Measurements from ENCODE around the gene C22orf23.
"Not testable (repeated sequence)": the region's sequence is repeated elsewhere in the genome, so short reads cannot be mapped to it uniquely, and the experiment has no call there.

Gene C22orf23

DNA sequence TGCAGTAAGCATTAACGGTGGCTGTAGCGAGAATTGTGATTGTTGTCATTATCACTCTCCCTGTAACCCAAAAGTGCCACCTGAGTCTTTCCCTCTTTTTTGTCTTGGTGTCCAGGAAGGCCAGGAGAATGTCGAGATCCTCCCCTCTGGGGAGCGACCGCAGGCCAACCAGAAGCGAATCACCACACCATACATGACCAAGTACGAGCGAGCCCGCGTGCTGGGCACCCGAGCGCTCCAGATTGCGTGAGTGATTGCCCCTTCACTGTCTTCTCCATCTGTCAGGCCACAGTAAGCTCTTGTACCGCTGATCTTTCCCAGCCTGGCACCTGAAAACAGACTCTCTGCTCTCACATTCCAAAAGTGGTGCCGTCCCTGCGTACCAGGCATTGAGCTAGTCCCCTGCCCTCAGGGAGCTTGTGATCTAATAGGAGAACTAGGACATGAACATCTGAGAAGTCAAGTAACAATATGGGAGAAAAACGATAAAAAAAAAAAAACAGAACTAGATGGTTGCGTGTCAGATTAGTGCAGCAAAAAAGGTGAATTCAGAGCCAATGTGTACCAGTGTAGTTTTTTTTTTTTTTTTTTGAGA, 5.9 kb upstream of the C22orf23 start:
- TF ChIP-seq, protein P1, sequence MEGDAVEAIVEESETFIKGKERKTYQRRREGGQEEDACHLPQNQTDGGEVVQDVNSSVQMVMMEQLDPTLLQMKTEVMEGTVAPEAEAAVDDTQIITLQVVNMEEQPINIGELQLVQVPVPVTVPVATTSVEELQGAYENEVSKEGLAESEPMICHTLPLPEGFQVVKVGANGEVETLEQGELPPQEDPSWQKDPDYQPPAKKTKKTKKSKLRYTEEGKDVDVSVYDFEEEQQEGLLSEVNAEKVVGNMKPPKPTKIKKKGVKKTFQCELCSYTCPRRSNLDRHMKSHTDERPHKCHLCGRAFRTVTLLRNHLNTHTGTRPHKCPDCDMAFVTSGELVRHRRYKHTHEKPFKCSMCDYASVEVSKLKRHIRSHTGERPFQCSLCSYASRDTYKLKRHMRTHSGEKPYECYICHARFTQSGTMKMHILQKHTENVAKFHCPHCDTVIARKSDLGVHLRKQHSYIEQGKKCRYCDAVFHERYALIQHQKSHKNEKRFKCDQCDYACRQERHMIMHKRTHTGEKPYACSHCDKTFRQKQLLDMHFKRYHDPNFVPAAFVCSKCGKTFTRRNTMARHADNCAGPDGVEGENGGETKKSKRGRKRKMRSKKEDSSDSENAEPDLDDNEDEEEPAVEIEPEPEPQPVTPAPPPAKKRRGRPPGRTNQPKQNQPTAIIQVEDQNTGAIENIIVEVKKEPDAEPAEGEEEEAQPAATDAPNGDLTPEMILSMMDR (IDR thresholded peaks at IDR 0.05; ENCODE audit: extremely low read depth, missing control alignments): no peak
- DNase-seq (ENCODE audit: low spot score): no peak

DNA sequence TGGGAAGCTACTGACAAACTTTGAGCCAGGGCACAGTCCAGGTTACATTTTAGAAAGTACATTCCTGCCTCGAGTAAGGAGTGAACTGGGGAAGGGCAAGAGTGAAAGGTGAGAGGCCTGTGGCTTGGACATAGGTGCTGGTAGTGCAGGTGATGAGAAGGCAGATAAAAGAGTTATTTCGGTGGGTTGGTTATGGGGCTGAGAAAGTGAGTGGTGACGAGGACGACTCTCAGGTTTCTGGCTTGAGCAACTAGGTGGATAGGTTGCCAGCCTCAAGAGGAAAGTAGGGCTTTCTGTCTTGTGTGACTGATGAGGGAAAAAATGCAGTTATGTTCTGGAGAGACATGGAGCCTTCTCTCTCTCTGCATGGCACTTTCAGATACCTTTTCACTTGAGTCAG, 3.8 kb upstream of the C22orf23 start:
- TF ChIP-seq, protein P1 (IDR thresholded peaks at IDR 0.05; ENCODE audit: extremely low read depth, missing control alignments): no peak

DNA sequence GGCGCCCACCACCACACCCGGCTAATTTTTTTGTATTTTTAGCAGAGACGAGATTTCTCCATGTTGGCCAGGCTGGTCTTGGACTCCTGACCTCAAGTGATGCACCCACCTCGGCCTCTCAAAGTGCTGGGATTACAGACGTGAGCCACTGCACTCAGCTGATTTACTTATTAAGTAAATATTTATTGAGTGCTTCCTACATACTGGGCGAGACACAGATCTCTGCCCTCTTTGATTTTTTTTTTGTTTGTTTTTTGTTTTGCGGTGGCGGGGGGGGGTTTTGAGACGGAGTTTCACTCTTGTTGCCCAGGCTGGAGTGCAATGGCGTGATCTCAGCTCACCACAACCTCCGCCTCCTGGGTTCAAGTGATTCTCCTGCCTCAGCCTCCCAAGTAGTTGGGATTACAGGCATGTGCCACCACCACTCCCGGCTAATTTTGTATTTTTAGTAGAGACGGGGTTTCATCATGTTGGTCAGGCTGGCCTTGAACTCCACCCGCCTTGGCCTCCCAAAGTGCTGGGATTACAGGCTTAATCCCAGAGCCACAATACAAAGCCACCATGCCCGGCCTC, 2.5 kb upstream of the C22orf23 start:
- DNase-seq (ENCODE audit: low spot score): not testable (repeated sequence)

More for the DNA sequence above, 3.8 kb upstream of the C22orf23 start:
- DNase-seq (ENCODE audit: low spot score): no peak

DNA sequence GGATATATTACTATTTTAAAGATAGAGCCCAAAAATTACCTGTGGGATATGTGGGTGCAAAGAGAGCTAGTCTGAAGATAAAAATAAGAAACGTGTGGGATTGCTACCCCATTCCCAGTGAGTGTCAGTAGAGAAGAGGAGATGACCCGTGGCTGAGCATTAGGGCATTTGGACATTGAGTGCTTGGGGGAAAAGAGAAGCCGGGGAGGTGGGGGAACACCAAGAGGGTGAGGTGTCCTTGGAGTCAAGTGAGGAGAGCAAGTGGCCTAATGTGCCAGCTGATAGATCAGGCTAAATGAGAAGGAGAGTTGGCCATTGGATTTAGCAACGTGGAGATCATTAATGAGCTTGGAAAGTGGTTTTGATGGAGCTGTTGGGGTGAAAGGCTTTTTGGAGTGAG, 1.3 kb upstream of the C22orf23 start:
- DNase-seq (ENCODE audit: low spot score): no peak
- TF ChIP-seq, protein P1 (IDR thresholded peaks at IDR 0.05; ENCODE audit: extremely low read depth, missing control alignments): no peak

DNA sequence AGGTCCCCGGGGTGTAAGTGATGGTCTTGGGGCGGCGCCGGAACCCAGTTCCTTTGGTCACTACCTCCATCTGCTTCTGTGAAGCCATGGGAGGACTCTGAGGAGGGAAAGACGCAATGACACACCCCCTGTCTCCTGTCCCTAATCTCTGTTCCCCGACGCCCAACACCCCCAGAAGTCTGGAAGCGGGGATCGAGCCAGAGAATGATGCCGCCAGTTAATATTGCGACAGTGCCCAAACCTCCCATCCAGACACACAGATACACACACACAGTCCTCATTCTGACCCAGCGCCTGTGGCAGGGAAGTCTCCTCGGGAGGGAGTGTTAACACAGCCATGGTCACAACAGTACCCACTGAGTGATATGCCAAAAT, 352 bp downstream of the C22orf23 start:
- DNase-seq (ENCODE audit: low spot score): no peak
- TF ChIP-seq, protein P1 (IDR thresholded peaks at IDR 0.05; ENCODE audit: extremely low read depth, missing control alignments): no peak

DNA sequence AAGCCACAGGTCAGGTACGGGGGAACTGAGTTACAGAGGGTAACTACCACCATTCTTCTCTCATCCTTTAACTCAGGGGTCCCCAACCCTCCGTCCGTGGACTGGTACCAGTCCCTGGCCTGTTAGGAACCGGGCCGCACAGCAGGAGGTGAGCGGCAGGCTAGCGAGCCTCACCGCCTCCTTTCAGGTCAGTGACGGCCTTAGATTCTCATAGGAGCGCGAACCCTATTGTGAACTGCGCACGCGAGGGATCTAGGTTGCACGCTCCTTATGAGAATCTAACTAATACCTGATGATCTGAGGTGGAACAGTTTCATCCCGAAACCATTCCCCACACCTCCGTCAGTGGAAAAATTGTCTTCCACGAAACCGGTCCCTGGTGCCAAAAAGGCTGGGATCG, 772 bp downstream of the C22orf23 start:
- DNase-seq (ENCODE audit: low spot score): not testable (repeated sequence)

DNA sequence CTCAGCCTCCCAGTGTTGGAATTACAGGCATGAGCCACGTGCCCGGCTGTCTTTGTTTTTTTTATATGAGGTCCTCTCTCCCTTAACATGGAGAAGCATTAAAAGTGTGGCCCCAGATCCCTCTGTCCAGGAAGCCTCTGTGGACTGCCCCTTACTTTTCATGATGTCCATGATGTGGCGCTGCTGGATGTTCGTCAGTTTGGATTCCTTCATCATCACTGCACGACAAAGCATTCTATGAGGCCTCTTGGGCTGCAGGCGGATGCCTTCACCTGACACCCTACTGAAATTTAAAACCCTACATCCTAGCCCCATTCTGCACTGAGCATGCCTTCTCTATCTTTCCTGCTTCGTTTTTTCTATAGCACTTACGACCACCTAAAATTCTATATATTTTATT, 2.1 kb downstream of the C22orf23 start:
- TF ChIP-seq, protein P1 (IDR thresholded peaks at IDR 0.05; ENCODE audit: extremely low read depth, missing control alignments): no peak
- no peak for DNase-seq (ENCODE audit: low spot score)

DNA sequence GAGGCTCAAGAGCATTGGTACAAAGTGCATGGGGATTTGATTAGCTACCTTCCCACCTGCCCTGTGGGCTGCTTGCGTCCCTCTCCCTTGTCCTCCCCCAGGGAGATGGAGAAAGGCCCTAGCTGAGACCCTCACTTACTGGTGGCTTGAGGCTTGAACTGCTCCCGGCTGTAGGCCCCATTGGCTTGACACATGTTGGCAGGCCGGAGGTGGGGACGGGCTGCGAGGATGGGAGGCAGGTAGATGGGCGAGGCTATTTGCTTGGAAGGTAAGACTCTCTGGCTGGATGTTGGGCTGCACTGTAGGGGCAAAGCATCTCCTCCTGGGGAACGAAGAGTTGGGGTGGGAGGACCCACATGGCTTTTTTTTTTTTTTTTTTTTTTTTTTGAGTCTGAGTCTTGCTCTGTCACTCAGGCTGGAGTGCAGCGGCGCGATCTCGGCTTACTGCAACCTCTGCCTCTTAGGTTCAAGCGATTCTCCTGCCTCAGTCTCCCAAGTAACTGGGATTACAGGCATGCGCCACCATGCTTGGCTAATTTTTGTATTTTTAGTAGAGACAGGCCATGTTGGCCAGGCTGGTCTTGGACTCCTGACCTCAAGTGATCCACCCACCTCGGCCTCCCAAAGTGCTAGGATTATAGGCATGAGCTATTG, 6.1 kb downstream of the C22orf23 start:
- DNase-seq (ENCODE audit: low spot score): not testable (repeated sequence)

DNA sequence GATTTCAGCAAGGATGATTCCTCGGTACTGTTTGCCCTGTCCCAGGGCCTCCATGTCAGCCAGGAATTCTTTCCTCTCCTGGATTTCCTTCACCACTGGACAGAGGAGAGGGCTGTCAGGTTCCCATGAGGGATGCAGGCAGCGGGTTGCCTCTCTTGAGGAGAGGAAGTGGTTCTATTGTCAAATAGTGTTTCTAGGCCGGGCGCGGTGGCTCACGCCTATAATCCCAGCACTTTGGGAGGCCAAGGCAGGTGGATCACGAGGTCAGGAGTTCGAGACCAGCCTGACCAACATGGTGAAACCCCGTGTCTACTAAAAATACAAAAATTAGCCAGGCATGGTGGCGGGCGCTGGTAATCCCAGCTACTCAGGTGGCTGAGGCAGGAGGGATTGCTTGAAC, 9.0 kb downstream of the C22orf23 start:
- DNase-seq (ENCODE audit: low spot score): not testable (repeated sequence)
